GM23248 (cell line): ENCODE data around the gene BCAR3. TPM values are rescaled to one million over a fixed set of nuclear protein-coding genes. Genes with fewer than 3 reads are reported as not detected.

ENCODE experiments used
- DNase-seq: peaks from one replicate; pipeline ENCODE4 v3.0.0-alpha.2; 2015
- H2AFZ ChIP-seq: fragments of 200-600 bp; sonication (generic); 2 replicates; pipeline ENCODE4 v1.6.1; 2016; ENCODE audit warnings: antibody characterized with exemption
- H3F3A ChIP-seq: fragments of 200-600 bp; sonication (generic); 2 replicates; pipeline ENCODE4 v1.6.1; 2016; ENCODE audit warnings: mild to moderate bottlenecking, antibody characterized with exemption, mixed run types; ENCODE audit not compliant: insufficient read depth
- H3K27ac ChIP-seq: fragments of 200-600 bp; sonication (generic); 2 replicates; pipeline ENCODE4 v1.5.1; 2016; ENCODE audit warnings: mild to moderate bottlenecking
- H3K27me3 ChIP-seq: fragments of 200-600 bp; sonication (generic); replicated peaks from 2 replicates; pipeline ENCODE4 v1.6.1; 2016; ENCODE audit warnings: mild to moderate bottlenecking; ENCODE audit not compliant: insufficient read depth
- H3K36me3 ChIP-seq: fragments of 200-600 bp; sonication (generic); 2 replicates; pipeline ENCODE4 v1.6.1; 2016; ENCODE audit warnings: low read depth, mild to moderate bottlenecking
- H3K4me1 ChIP-seq: fragments of 200-600 bp; sonication (generic); 2 replicates; pipeline ENCODE4 v1.6.1; 2016; ENCODE audit warnings: mild to moderate bottlenecking; ENCODE audit not compliant: insufficient read depth
- H3K4me2 ChIP-seq: fragments of 200-600 bp; sonication (generic); one replicate; pipeline ENCODE4 v1.6.1; 2016; ENCODE audit warnings: mild to moderate bottlenecking; ENCODE audit not compliant: unreplicated experiment
- H3K4me3 ChIP-seq: fragments of 200-600 bp; sonication (generic); 2 replicates; pipeline ENCODE4 v1.5.1; 2016; ENCODE audit warnings: mild to moderate bottlenecking
- H3K79me2 ChIP-seq: fragments of 200-600 bp; sonication (generic); 2 replicates; pipeline ENCODE4 v1.6.1; 2016; ENCODE audit warnings: mild to moderate bottlenecking; ENCODE audit not compliant: insufficient read depth
- H3K9ac ChIP-seq: fragments of 200-600 bp; sonication (generic); 2 replicates; pipeline ENCODE4 v1.6.1; 2016; ENCODE audit warnings: mild to moderate bottlenecking
- H3K9me2 ChIP-seq: fragments of 200-600 bp; sonication (generic); 2 replicates; pipeline ENCODE4 v1.6.1; 2016; ENCODE audit warnings: mixed run types, mild to moderate bottlenecking, moderate library complexity; ENCODE audit not compliant: insufficient read depth
- H3K9me3 ChIP-seq: fragments of 200-600 bp; sonication (generic); one replicate; pipeline ENCODE4 v1.6.1; 2017; ENCODE audit warnings: low read depth
- H4K20me1 ChIP-seq: fragments of 200-600 bp; sonication (generic); 2 replicates; pipeline ENCODE4 v1.6.0; 2016; ENCODE audit not compliant: insufficient read depth
- EZH2 ChIP-seq: fragments of 200-600 bp; sonication (generic); IDR thresholded peaks from 2 replicates; pipeline ENCODE4 v1.6.1; 2018; ENCODE audit warnings: antibody characterized with exemption, mild to moderate bottlenecking; ENCODE audit not compliant: insufficient read depth, poor library complexity, severe bottlenecking
- EZH2phosphoT487 ChIP-seq: fragments of 200-600 bp; sonication (generic); IDR thresholded peaks from 2 replicates; pipeline ENCODE4 v1.6.1; 2018; ENCODE audit warnings: antibody characterized with exemption, moderate library complexity, mild to moderate bottlenecking, low read depth; ENCODE audit not compliant: insufficient read depth
- WGBS, 2 experiments: methylation state at CpG; one replicate each; pipeline ENCODE4 v1.1.6; 2015 to 2017; ENCODE audit warnings: low lambda C conversion rate in 2 of 2, low coverage in 1 of 2; ENCODE audit errors: missing lambda C conversion rate in 2 of 2; 5-methylcytosine and 5-hydroxymethylcytosine counted together
- in situ Hi-C: fragments of 300-500 bp; cut with MboI; formaldehyde crosslinking; loops from 2 replicates; pipeline ENCODE4 v1.15.0; 2020
- polyA plus RNA-seq: library from polyadenylated mRNA; unstranded; fragments of >200 nt; fragmentation: Nextera tagmentation; extraction: Ambion mirVana; gene quantifications from 2 replicates; pipeline ENCODE4 v1.2.1, GENCODE V29; 2016
- total RNA-seq: library from RNA; depleted of rRNA; stranded (reverse); fragments of >200 nt; shearing (Covaris generic); gene quantifications from 2 replicates; pipeline ENCODE4 v1.2.3, GENCODE V29; 2014

The BCAR3 gene
- total and polyA plus RNA-seq, 2 experiments from 2014 or later, result 65.1 to 83.2 TPM

GRCh38 chr1:93571623-93572310, 109.9 kb downstream of the BCAR3 start:
- DNase-seq, result no peak
- no peak overlapping the region for H3K27ac ChIP-seq

GRCh38 chr1:93569489-93569888, 112.1 kb downstream of the BCAR3 start:
- TF ChIP-seq EZH2phosphoT487, result no peak
- TF ChIP-seq EZH2, result no peak
- H3K9me2 ChIP-seq, result no peaks in the 10 kb centered on the region
- H3K4me1 ChIP-seq, result peaks cover 27% of the 10 kb centered on the region
- peaks cover 79% of the 10 kb centered on the region for H3F3A ChIP-seq
- H3K27me3 ChIP-seq, result no peaks in the 10 kb centered on the region
- H3K79me2 ChIP-seq, result peaks cover 77% of the 10 kb centered on the region
- H3K9me3 ChIP-seq, result no peaks in the 10 kb centered on the region
- no peak overlapping the region for H3K4me2 ChIP-seq
- 98 to 100% methylated on average over 2 of the region's 2 CpGs for WGBS, 2 experiments
- H3K36me3 ChIP-seq, result peaks cover 76% of the 10 kb centered on the region
- no peak overlapping the region for H3K4me3 ChIP-seq
- no peak overlapping the region for H3K9ac ChIP-seq
- in situ Hi-C loops, result no loop called here
- H2AFZ ChIP-seq, result no peak overlapping the region
- no peaks in the 10 kb centered on the region for H4K20me1 ChIP-seq
- no peak overlapping the region for H3K27ac ChIP-seq
- DNase-seq, result no peak

More at GRCh38 chr1:93571623-93572310, 109.9 kb downstream of the BCAR3 start:
- in situ Hi-C loops, result no loop called here
- H3K9me2 ChIP-seq, result no peaks in the 10 kb centered on the region
- peaks cover 88% of the 10 kb centered on the region for H3K79me2 ChIP-seq
- no peak overlapping the region for H3K4me3 ChIP-seq
- no peaks in the 10 kb centered on the region for H3K27me3 ChIP-seq
- no peak for TF ChIP-seq EZH2
- peaks cover 9% of the 10 kb centered on the region for H3K4me1 ChIP-seq
- H3K36me3 ChIP-seq, result peaks cover 84% of the 10 kb centered on the region
- no peak overlapping the region for H3K9ac ChIP-seq
- peaks cover 69% of the 10 kb centered on the region for H3F3A ChIP-seq
- no peak overlapping the region for H3K4me2 ChIP-seq
- no peaks in the 10 kb centered on the region for H4K20me1 ChIP-seq
- WGBS, 2 experiments, result 93 to 97% methylated on average over 12 of the region's 12 CpGs
- H3K9me3 ChIP-seq, result no peaks in the 10 kb centered on the region
- no peak overlapping the region for H2AFZ ChIP-seq

GRCh38 chr1:93567255-93567918, 114.2 kb downstream of the BCAR3 start:
- Histone ChIP-seq H3K27me3 (no peaks in the 10 kb centered on the region), H3K4me1 (peaks cover 27% of the 10 kb centered on the region), H3K9ac (peak overlapping the region; percentile 26; the same call in 1 of the 2 replicates), H3K4me2 (no peak overlapping the region), H3K27ac (peak overlapping the region; percentile 80), H4K20me1 (no peaks in the 10 kb centered on the region), H3K4me3 (no peak overlapping the region), H3K79me2 (peaks cover 73% of the 10 kb centered on the region), H2AFZ (no peak overlapping the region), H3K9me3 (no peaks in the 10 kb centered on the region), H3K9me2 (no peaks in the 10 kb centered on the region), H3K36me3 (peaks cover 74% of the 10 kb centered on the region), H3F3A (peaks cover 88% of the 10 kb centered on the region)
- in situ Hi-C loops, result no loop called here
- DNase-seq, result peak; percentile 95
- WGBS, 2 experiments, result 75 to 76% methylated on average over 15 of the region's 15 CpGs
- TF ChIP-seq EZH2phosphoT487 (no peak), EZH2 (no peak)

GRCh38 chr1:93566227-93566626, 115.4 kb downstream of the BCAR3 start:
- no peak overlapping the region for H3K4me3 ChIP-seq
- no peaks in the 10 kb centered on the region for H4K20me1 ChIP-seq
- WGBS, 2 experiments, result 87 to 89% methylated on average over 10 of the region's 10 CpGs
- H3K36me3 ChIP-seq, result peaks cover 75% of the 10 kb centered on the region
- peak overlapping the region; percentile 80 for H3K27ac ChIP-seq
- no peak overlapping the region for H2AFZ ChIP-seq
- H3K79me2 ChIP-seq, result peaks cover 62% of the 10 kb centered on the region
- no peaks in the 10 kb centered on the region for H3K9me2 ChIP-seq
- H3K9me3 ChIP-seq, result no peaks in the 10 kb centered on the region
- TF ChIP-seq EZH2phosphoT487, result no peak
- TF ChIP-seq EZH2, result no peak
- 0 out of 2 replicates have a peak overlapping the region, but pooled peaks have one; percentile 4 for H3K9ac ChIP-seq
- H3K4me1 ChIP-seq, result peaks cover 27% of the 10 kb centered on the region
- no peak overlapping the region for H3K4me2 ChIP-seq
- H3F3A ChIP-seq, result peaks cover 91% of the 10 kb centered on the region
- in situ Hi-C loops, result no loop called here
- DNase-seq, result no peak
- no peaks in the 10 kb centered on the region for H3K27me3 ChIP-seq
